Heart left ventricle (tissue), 16 donors: ENCODE data around the gene AFF3. TPM values are rescaled to one million over a fixed set of nuclear protein-coding genes. Genes with fewer than 3 reads are reported as not detected.

Experiments
- ATAC-seq, 4 donors: fragments of 200-7000 bp; cut with Tn5 transposase; one replicate each; pipeline ENCODE4 v1.9.1; 2020 to 2022; ENCODE audit warnings: moderate library complexity in 4 of 4, mild to moderate bottlenecking in 3 of 4, moderate number of reproducible peaks in 1 of 4
- DNase-seq, 5 donors: peaks; one replicate each; pipeline ENCODE4 v3.0.0-alpha.2; 2020
- H3K27ac ChIP-seq, 12 donors: fragments of 200-600 bp; sonication (generic) in 4 of 12; one replicate each; pipeline versions ENCODE4 v1.5.0 to v1.8.0; 2016 to 2022; ENCODE audit warnings: mild to moderate bottlenecking in 2 of 12
- H3K27me3 ChIP-seq, 9 donors: fragments of 200-600 bp; sonication (generic) in 2 of 9; one replicate each; pipeline versions ENCODE4 v1.5.1 to v1.8.0; 2016 to 2022; ENCODE audit warnings: mild to moderate bottlenecking in 3 of 9
- H3K36me3 ChIP-seq, 9 donors: fragments of 200-600 bp; sonication (generic) in 2 of 9; one replicate each; pipeline versions ENCODE4 v1.5.0 to v1.8.0; 2018 to 2022; ENCODE audit warnings: mild to moderate bottlenecking in 2 of 9
- H3K4me1 ChIP-seq, 12 donors: fragments of 200-600 bp; sonication (generic) in 4 of 12; one replicate each; pipeline versions ENCODE4 v1.5.0 to v1.8.0; 2016 to 2022; ENCODE audit warnings: mild to moderate bottlenecking in 3 of 12
- H3K4me3 ChIP-seq, 12 donors: fragments of 200-600 bp; sonication (generic) in 4 of 12; one replicate each; pipeline versions ENCODE4 v1.5.0 to v1.8.0; 2017 to 2022; ENCODE audit warnings: mild to moderate bottlenecking in 9 of 12, moderate library complexity in 4 of 12
- H3K9me3 ChIP-seq, 12 donors: fragments of 200-600 bp; sonication (generic) in 4 of 12; one replicate each; pipeline versions ENCODE4 v1.5.0 to v1.8.0; 2016 to 2022; ENCODE audit warnings: mild to moderate bottlenecking in 1 of 12
- CTCF ChIP-seq, 12 donors: fragments of 200-600 bp; sonication (generic) in 4 of 12; IDR thresholded peaks; one replicate each; pipeline versions ENCODE4 v1.5.0 to v1.8.0; 2018 to 2022; ENCODE audit warnings: antibody characterized with exemption in 12 of 12, mild to moderate bottlenecking in 5 of 12
- POLR2A ChIP-seq, 2 donors: fragments of 450-650 bp; IDR thresholded peaks; one replicate each; pipeline ENCODE4 v1.6.1; 2017; ENCODE audit warnings: antibody characterized with exemption in 2 of 2, mild to moderate bottlenecking in 2 of 2, moderate library complexity in 2 of 2
- WGBS, 4 donors: extraction: QIAGEN DNeasy Blood & Tissue Kit in 2 of 4; methylation state at CpG; one replicate each; pipeline versions ENCODE4 v1.1.5 to v1.1.7; 2013 to 2018; 5-methylcytosine and 5-hydroxymethylcytosine counted together
- intact Hi-C, 10 donors: fragments of 100-400 bp; cut with DNase I; formaldehyde crosslinking; loops; one replicate each; pipeline versions ENCODE4 v1.11.1 to v1.14.2; 2022
- polyA plus RNA-seq, 2 donors: library from polyadenylated mRNA; stranded (reverse); fragments of 200-250 nt; gene quantifications; one replicate each; pipeline ENCODE4 v1.2.3, GENCODE V29; 2013
- total RNA-seq, 9 donors: library from RNA; depleted of rRNA in 2 of 9; stranded (reverse); fragments of >200 nt in 2 of 9; fragmentation: NEBNext Ultra II Directional in 3 of 9; extraction: Animal tissue kit (Norgen Biotek cat#: 25700) in 3 of 9; gene quantifications; one replicate each; pipeline versions ENCODE4 v1.1.0 to v1.2.4, GENCODE V29; 2016 to 2023
- donor health status: ischemic (EF 13 %, LVEDD 7.1; RV severe dilation, severe dysfunction).
- donor health status: healthy with polysubstance abuse.
- donor health status: DM: no; HTN: yes; CAD: no.
- donor health status: DM: no; HTN: no; CAD: no.
- donor health status: ischemic (EF 25% LVEDD 6.9; RV normal size, moderate dysfunction).
- donor health status: ischemic (EF 25% LVEDD 5.7; RV mildly dilated, moderate dysfunction).
- donor health status: healthy.
- donor health status: DM: yes; HTN: yes; CAD: no.
- donor health status: ischemic (EF 35%, LVEDD 5.7; RV mildly dilated, moderate dysfunction).
- donor health status: nonischemic (EF 11% LVEDD 7.7; RV severe dilation, severe dysfunction).
- donor health status: DM: yes; HTN: yes; CAD: no.
- donor health status: PGD.
- donor health status: ischemic (EF 29% LVEDD 5.4; RV normal size, mild dysfunction).
- donor health status: nonischemic (EF 23%, LVEDD 6.1; RV moderate dilation, normal function).

AFF3 gene
- total and polyA plus RNA-seq, 11 donors = 1.3 to 15.5 (median 4.7) TPM

DNA sequence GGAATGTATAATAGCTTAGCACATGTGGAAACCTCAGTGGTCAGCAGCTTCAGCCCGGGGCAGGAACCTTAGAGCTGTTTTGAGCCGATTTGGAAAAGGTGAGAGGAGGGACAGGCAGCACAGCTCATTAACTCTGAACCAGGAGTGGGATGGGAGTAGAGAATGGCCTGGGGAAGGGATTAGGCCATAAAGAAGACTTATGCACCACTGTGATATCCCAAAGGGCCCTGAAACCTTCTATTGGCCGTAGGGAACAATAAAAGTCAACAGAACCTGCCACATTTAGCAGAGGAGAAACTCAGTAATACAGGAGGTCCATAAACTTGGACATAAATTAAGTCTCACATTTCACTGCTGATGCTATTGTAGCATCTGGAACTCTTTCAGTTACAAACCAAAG, 528.4 kb downstream of the AFF3 start:
- 74 to 88% (median 80%) methylated on average over 3 of the region's 3 CpGs for WGBS, 4 donors
- no peak for ATAC-seq

GRCh38 chr2:99611786-99612185, 530.6 kb downstream of the AFF3 start:
- ATAC-seq = no peak
- Histone ChIP-seq H3K27ac (no peak overlapping the region), H3K4me1 (peaks cover 0 to 15% (median 0%) of the 10 kb centered on the region in 12 donors), H3K27me3 (no peaks in the 10 kb centered on the region), H3K36me3 (no peaks in the 10 kb centered on the region), H3K4me3 (no peak overlapping the region), H3K9me3 (no peaks in the 10 kb centered on the region)
- TF ChIP-seq POLR2A (IDR thresholded peaks at IDR 0.05) = no peak
- TF ChIP-seq CTCF (IDR thresholded peaks at IDR 0.05) = no peak
- 85 to 92% (median 90%) methylated on average over 6 of the region's 6 CpGs for WGBS, 4 donors
- intact Hi-C loops = no loop called here
- DNase-seq = no peak

More for the DNA sequence above, 528.4 kb downstream of the AFF3 start:
- DNase-seq = no peak
- Histone ChIP-seq H3K9me3 (no peaks in the 10 kb centered on the region), H3K36me3 (no peaks in the 10 kb centered on the region), H3K27me3 (no peaks in the 10 kb centered on the region), H3K4me3 (no peak overlapping the region), H3K27ac (no peak overlapping the region), H3K4me1 (peaks cover 0 to 4% (median under 1%) of the 10 kb centered on the region in 12 donors)
- no peak for TF ChIP-seq POLR2A (IDR thresholded peaks at IDR 0.05)
- TF ChIP-seq CTCF (IDR thresholded peaks at IDR 0.05) = no peak
- intact Hi-C loops = no loop called here

GRCh38 chr2:99611034-99611433, 531.4 kb downstream of the AFF3 start:
- H3K9me3 ChIP-seq = no peaks in the 10 kb centered on the region
- ATAC-seq = no peak
- no peak overlapping the region for H3K27ac ChIP-seq
- WGBS, 4 donors = 79 to 83% (median 80%) methylated on average over 2 of the region's 2 CpGs
- peaks cover 0 to 15% (median 0%) of the 10 kb centered on the region in 12 donors for H3K4me1 ChIP-seq
- no peak overlapping the region for H3K4me3 ChIP-seq
- no peak for DNase-seq
- TF ChIP-seq POLR2A (IDR thresholded peaks at IDR 0.05) (no peak), CTCF (IDR thresholded peaks at IDR 0.05) (no peak)
- intact Hi-C loops = no loop called here
- H3K27me3 ChIP-seq = no peaks in the 10 kb centered on the region
- no peaks in the 10 kb centered on the region for H3K36me3 ChIP-seq

DNA sequence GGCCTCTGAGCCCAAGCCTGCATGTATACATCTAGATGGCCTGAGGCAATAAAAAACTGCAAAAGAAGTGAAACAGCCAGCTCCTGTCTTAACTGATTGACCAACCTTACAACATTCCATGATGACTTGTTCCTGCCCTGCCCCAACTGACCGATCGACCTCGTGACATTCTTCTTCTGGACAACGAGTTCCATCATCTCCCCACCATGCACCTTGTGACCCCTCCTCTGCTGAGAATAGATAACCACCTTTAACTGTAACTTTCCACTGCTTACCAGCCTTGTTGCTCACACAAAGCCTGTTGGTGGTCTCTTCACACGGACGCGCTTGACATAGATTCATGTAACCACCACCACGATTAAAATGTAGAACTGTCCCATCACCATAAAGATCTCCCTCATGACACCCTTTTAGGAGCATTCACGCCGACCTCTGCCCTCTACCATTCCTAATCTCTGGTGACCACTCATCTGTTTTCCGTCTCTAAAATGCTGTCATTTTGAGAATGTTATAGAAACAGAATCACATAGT, 532.5 kb downstream of the AFF3 start:
- H3K27ac ChIP-seq = no peak overlapping the region
- peaks cover 0 to 15% (median 0%) of the 10 kb centered on the region in 12 donors for H3K4me1 ChIP-seq
- intact Hi-C loops = no loop called here
- no peaks in the 10 kb centered on the region for H3K36me3 ChIP-seq
- H3K27me3 ChIP-seq = no peaks in the 10 kb centered on the region
- H3K4me3 ChIP-seq = no peak overlapping the region
- ATAC-seq = no peak
- no peak for DNase-seq
- WGBS, 4 donors = 82 to 87% (median 85%) methylated on average over 11 of the region's 11 CpGs
- no peak for TF ChIP-seq CTCF (IDR thresholded peaks at IDR 0.05)
- TF ChIP-seq POLR2A (IDR thresholded peaks at IDR 0.05) = no peak
- no peaks in the 10 kb centered on the region for H3K9me3 ChIP-seq
